SK-N-SH (cell line): Measurements from ENCODE around the gene C2CD3. TPM values are rescaled to one million over a fixed set of nuclear protein-coding genes. Genes with fewer than 3 reads are reported as not detected.

Source experiments
- CTCF ChIA-PET: fragments of 300-600, 350-600 bp; formaldehyde crosslinking; extraction: SDS; loops from one replicate; lab custom pipeline; 2021; lab: Yijun Ruan, JAX
- POLR2A ChIA-PET: fragments of 350-600 bp; sonication (Branson Sonifier 250); formaldehyde crosslinking; extraction: SDS; loops from one replicate; lab custom pipeline; 2020; ENCODE audit warnings: antibody characterized with exemption, inconsistent platforms; lab: Yijun Ruan, JAX
- DNase-seq: peaks from one replicate; pipeline ENCODE4 v3.0.0; 2012
- H2AFZ ChIP-seq: fragments of 200-600 bp; sonication (generic); 2 replicates; pipeline ENCODE4 v1.8.1; 2016; ENCODE audit warnings: antibody characterized with exemption, mild to moderate bottlenecking, low read depth
- H3F3A ChIP-seq: fragments of 200-600 bp; sonication (generic); replicated peaks from 2 replicates; pipeline ENCODE3; 2016; ENCODE audit warnings: antibody characterized with exemption, mild to moderate bottlenecking; ENCODE audit not compliant: insufficient read depth
- H3K27ac ChIP-seq, 2 experiments: fragments of 200-500 bp in 1 of 2; fragments of 200-600 bp in 1 of 2; sonication (Bioruptor generic) in 1 of 2; sonication (generic), shearing (Covaris generic) in 1 of 2; 2 replicates each; pipeline versions ENCODE4 v1.5.1 to v1.6.1; 2014 to 2016; ENCODE audit warnings: low read depth in 2 of 2, inconsistent platforms in 1 of 2, low read length in 1 of 2, mild to moderate bottlenecking in 1 of 2, mixed read lengths in 1 of 2
- H3K27me3 ChIP-seq: fragments of 200-600 bp; sonication (generic), shearing (Covaris generic); 2 replicates; pipeline ENCODE4 v1.6.1; 2016; ENCODE audit warnings: mixed run types; ENCODE audit not compliant: insufficient read depth
- H3K36me3 ChIP-seq, 2 experiments: fragments of 200-500 bp in 1 of 2; fragments of 200-600 bp in 1 of 2; sonication (Bioruptor generic) in 1 of 2; sonication (generic) in 1 of 2; replicated peaks in 1 of 2; 2 replicates each; pipeline versions ENCODE3 to v1.5.1; 2014 to 2016; ENCODE audit warnings: low read length in 1 of 2, mild to moderate bottlenecking in 1 of 2; ENCODE audit not compliant: insufficient read depth in 2 of 2, control insufficient read depth in 1 of 2
- H3K4me1 ChIP-seq, 2 experiments: fragments of 200-500 bp in 1 of 2; fragments of 200-600 bp in 1 of 2; sonication (Bioruptor generic) in 1 of 2; sonication (generic), shearing (Covaris generic) in 1 of 2; 2 replicates each; pipeline versions ENCODE4 v1.5.1 to v1.6.1; 2014 to 2016; ENCODE audit warnings: low read depth in 1 of 2, low read length in 1 of 2, mixed run types in 1 of 2; ENCODE audit not compliant: insufficient read depth in 2 of 2, control insufficient read depth in 1 of 2
- H3K4me2 ChIP-seq: fragments of 200-600 bp; sonication (generic), shearing (Covaris generic); 2 replicates; pipeline ENCODE4 v1.6.1; 2017; ENCODE audit warnings: mixed run types
- H3K4me3 ChIP-seq, 2 experiments: fragments of 200-500 bp in 1 of 2; fragments of 200-600 bp in 1 of 2; sonication (Bioruptor generic) in 1 of 2; sonication (generic), shearing (Covaris generic) in 1 of 2; 2 replicates each; pipeline versions ENCODE4 v1.5.1 to v1.8.1; 2014 to 2016; ENCODE audit warnings: low read depth in 2 of 2, inconsistent platforms in 1 of 2, low read length in 1 of 2, mild to moderate bottlenecking in 1 of 2, mixed read lengths in 1 of 2, moderate library complexity in 1 of 2
- H3K79me2 ChIP-seq: fragments of 200-600 bp; sonication (generic); 2 replicates; pipeline ENCODE4 v1.8.1; 2017; ENCODE audit warnings: mild to moderate bottlenecking; ENCODE audit not compliant: insufficient read depth
- H3K9ac ChIP-seq: fragments of 200-600 bp; sonication (generic); 2 replicates; pipeline ENCODE4 v1.6.1; 2017; ENCODE audit warnings: mixed run types
- H3K9me2 ChIP-seq: fragments of 200-600 bp; sonication (generic); 2 replicates; pipeline ENCODE4 v1.6.1; 2017; ENCODE audit warnings: mixed run types
- H3K9me3 ChIP-seq: fragments of 200-600 bp; sonication (generic); 2 replicates; pipeline ENCODE4 v1.6.1; 2017; ENCODE audit warnings: mixed run types, mild to moderate bottlenecking, moderate library complexity
- H4K20me1 ChIP-seq: fragments of 200-600 bp; sonication (generic); 2 replicates; pipeline ENCODE4 v1.6.1; 2017; ENCODE audit warnings: mild to moderate bottlenecking, mixed run types; ENCODE audit not compliant: insufficient read depth
- EP300 ChIP-seq, 2 experiments: IDR thresholded peaks; 2 replicates each; pipeline versions ENCODE4 v1.4.0 to v1.6.1; 2012; ENCODE audit warnings: borderline replicate concordance in 1 of 2, low read depth in 1 of 2, low read length in 1 of 2
- FOSL2 ChIP-seq: IDR thresholded peaks from 2 replicates; pipeline ENCODE4 v1.4.0; 2012; ENCODE audit warnings: low read depth, mild to moderate bottlenecking, moderate library complexity, borderline replicate concordance
- FOXM1 ChIP-seq: IDR thresholded peaks from 2 replicates; pipeline ENCODE4 v1.4.0; 2012; ENCODE audit warnings: low read depth, mild to moderate bottlenecking
- JUND ChIP-seq: IDR thresholded peaks from 2 replicates; pipeline ENCODE4 v1.4.0; 2012
- MAX ChIP-seq: IDR thresholded peaks from 2 replicates; pipeline ENCODE4 v1.4.0; 2012; ENCODE audit warnings: low read depth
- MEF2A ChIP-seq: IDR thresholded peaks from 2 replicates; pipeline ENCODE4 v1.4.0; 2012; ENCODE audit warnings: low read depth, borderline replicate concordance
- MXI1 ChIP-seq: IDR thresholded peaks from 2 replicates; pipeline ENCODE4 v1.6.1; 2012; ENCODE audit warnings: mild to moderate bottlenecking, low read depth, low read length, improper control_type of control experiment
- NFIC ChIP-seq: IDR thresholded peaks from 2 replicates; pipeline ENCODE4 v1.4.0; 2012; ENCODE audit warnings: borderline replicate concordance
- NRF1 ChIP-seq: IDR thresholded peaks from 2 replicates; pipeline ENCODE4 v1.6.1; 2012; ENCODE audit warnings: low read depth, mild to moderate bottlenecking, low read length
- POLR2AphosphoS5 ChIP-seq: IDR thresholded peaks from 2 replicates; pipeline ENCODE4 v1.6.1; 2012; ENCODE audit warnings: low read depth, low read length
- RAD21 ChIP-seq: IDR thresholded peaks from 2 replicates; pipeline ENCODE4 v1.6.1; 2012; ENCODE audit warnings: mild to moderate bottlenecking, low read length
- REST ChIP-seq: IDR thresholded peaks from 2 replicates; pipeline ENCODE4 v1.6.1; 2012; ENCODE audit warnings: mild to moderate bottlenecking, low read depth, low read length, moderate library complexity
- RXRA ChIP-seq: IDR thresholded peaks from 2 replicates; pipeline ENCODE4 v1.4.0; 2012; ENCODE audit warnings: low read depth, mild to moderate bottlenecking, borderline replicate concordance
- SIN3A ChIP-seq: IDR thresholded peaks from 2 replicates; pipeline ENCODE4 v1.6.1; 2012; ENCODE audit warnings: low read depth, mild to moderate bottlenecking, low read length, moderate library complexity, borderline replicate concordance
- SMC3 ChIP-seq: IDR thresholded peaks from 2 replicates; pipeline ENCODE4 v1.6.1; 2012; ENCODE audit warnings: low read depth, low read length, improper control_type of control experiment
- TAF1 ChIP-seq: IDR thresholded peaks from 2 replicates; pipeline ENCODE4 v1.6.1; 2012; ENCODE audit warnings: low read depth, mild to moderate bottlenecking, low read length, moderate library complexity, borderline replicate concordance
- TCF12 ChIP-seq: IDR thresholded peaks from 2 replicates; pipeline ENCODE4 v1.4.0; 2012
- TEAD4 ChIP-seq: IDR thresholded peaks from 2 replicates; pipeline ENCODE4 v1.4.0; 2012; ENCODE audit warnings: mild to moderate bottlenecking, borderline replicate concordance; ENCODE audit not compliant: insufficient read depth
- ZBTB33 ChIP-seq: IDR thresholded peaks from 2 replicates; pipeline ENCODE4 v1.4.0; 2012; ENCODE audit warnings: low read depth, borderline replicate concordance
- WGBS: methylation state at CpG from one replicate; pipeline ENCODE4 v1.1.6; 2017; ENCODE audit warnings: low lambda C conversion rate; 5-methylcytosine and 5-hydroxymethylcytosine counted together
- polyA plus RNA-seq, 3 experiments: library from polyadenylated mRNA; depleted of rRNA; stranded (reverse); fragments of >200 nt; gene quantifications; 2 replicates each; pipeline ENCODE4 v1.2.3, GENCODE V29; 2012

C2CD3 gene
- polyA plus RNA-seq, 1 of the 3 experiments (the other 2 are of a cell fraction), result 7.0 TPM

- Histone ChIP-seq H4K20me1 (no peaks in the 10 kb centered on the region), H3K4me2 (peak overlapping the region; percentile 52)
- TF ChIP-seq RAD21 (no peak), TAF1 (no peak), MXI1 (no peak), MAX (no peak), TEAD4 (no peak), POLR2AphosphoS5 (no peak)
- TF ChIP-seq, all 33 proteins: peak for 0
- WGBS, result 81% methylated on average over 6 of the region's 6 CpGs
- Histone ChIP-seq H3F3A (peaks cover 32% of the 10 kb centered on the region), H2AFZ (no peak overlapping the region), H3K9ac (peak overlapping the region; percentile 51), H3K27me3 (no peaks in the 10 kb centered on the region), H3K79me2 (peaks cover 7% of the 10 kb centered on the region; the same call in 1 of the 2 replicates), H3K9me2 (no peaks in the 10 kb centered on the region), H3K27ac (peak overlapping the region; percentile 89 to 96), H3K4me1 (peaks cover 11 to 42% of the 10 kb centered on the region in 2 experiments), H3K4me3 (peak overlapping the region in 1 of 2 experiments; percentile 1; a peak in 1 of 4 replicates), H3K36me3 (peaks cover 5 to 13% of the 10 kb centered on the region in 2 experiments), H3K9me3 (no peaks in the 10 kb centered on the region)
- ChIA-PET CTCF (no interaction called here), POLR2A (no interaction called here)
- peak; percentile 9 for DNase-seq
Observed at GRCh38 chr11:74139151-74139918, 31.5 kb downstream of the C2CD3 start.

GRCh38 chr11:74138572-74138971 lies 32.2 kb downstream of the C2CD3 start:
- peaks cover 7% of the 10 kb centered on the region; the same call in 1 of the 2 replicates for H3K79me2 ChIP-seq
- ChIA-PET CTCF (no interaction called here), POLR2A (no interaction called here)
- WGBS, result 3% methylated on average over 2 of the region's 2 CpGs
- H3F3A ChIP-seq, result peaks cover 30% of the 10 kb centered on the region
- H3K36me3 ChIP-seq, result peaks cover 5 to 13% of the 10 kb centered on the region in 2 experiments
- no peaks in the 10 kb centered on the region for H3K9me3 ChIP-seq
- H3K9me2 ChIP-seq, result no peaks in the 10 kb centered on the region
- H4K20me1 ChIP-seq, result no peaks in the 10 kb centered on the region
- no peak for DNase-seq
- peaks cover 11 to 45% of the 10 kb centered on the region in 2 experiments for H3K4me1 ChIP-seq
- peak overlapping the region; percentile 52 for H3K4me2 ChIP-seq
- H2AFZ ChIP-seq, result 0 out of 2 replicates have a peak overlapping the region, but pooled peaks have one; percentile 21
- peak overlapping the region; percentile 89 to 96 for H3K27ac ChIP-seq
- peak overlapping the region; percentile 61 for H3K9ac ChIP-seq
- peak overlapping the region in 1 of 2 experiments; percentile 1; a peak in 1 of 4 replicates for H3K4me3 ChIP-seq
- H3K27me3 ChIP-seq, result no peaks in the 10 kb centered on the region
- TF ChIP-seq POLR2AphosphoS5, result peak; percentile 51; the same call in 1 of the 2 replicates
- TF ChIP-seq TEAD4, result peak; percentile 92
- peak; percentile 58; the same call in 1 of the 2 replicates for TF ChIP-seq REST
- no peak for TF ChIP-seq RAD21
- TF ChIP-seq FOXM1, result peak; percentile 84; the same call in 1 of the 2 replicates
- TF ChIP-seq SIN3A, result no peak
- peak; percentile 68; the same call in 1 of the 2 replicates for TF ChIP-seq RXRA
- TF ChIP-seq ZBTB33, result peak; percentile 62; the same call in 1 of the 2 replicates
- TF ChIP-seq FOSL2, result peak; percentile 93
- no peak for TF ChIP-seq NRF1
- peak in 1 of 2 experiments; percentile 87; a peak in 2 of 4 replicates for TF ChIP-seq EP300 (IDR thresholded peaks at IDR 0.05; ENCODE audit: borderline replicate concordance in 1 of 2, low read depth in 1 of 2, low read length in 1 of 2)
- peak; percentile 62; the same call in 1 of the 2 replicates for TF ChIP-seq MEF2A
- peak; percentile 93 for TF ChIP-seq TCF12
- TF ChIP-seq NFIC, result peak; percentile 94
- no peak for TF ChIP-seq SMC3
- peak; percentile 25; the same call in 1 of the 2 replicates for TF ChIP-seq TAF1
- peak; percentile 95 for TF ChIP-seq JUND
